SK-N-SH (cell line): Measurements from ENCODE around the gene POLR3C.
A peak's percentile ranks its signal among the peaks of the same experiment; 100 is the strongest.
"Not testable (repeated sequence)": the region's sequence is repeated elsewhere in the genome, so short reads cannot be mapped to it uniquely, and the experiment has no call there.

Source experiments
- CTCF ChIP-seq: fragments of 200-600 bp; sonication (generic); IDR thresholded peaks from 2 replicates; pipeline ENCODE4 v1.6.1; 2017; ENCODE audit warnings: antibody characterized with exemption, mild to moderate bottlenecking, moderate library complexity
- ELF1 ChIP-seq: IDR thresholded peaks from 2 replicates; pipeline ENCODE4 v1.4.0; 2012
- FOXJ3 ChIP-seq: sonication (generic); formaldehyde crosslinking; IDR thresholded peaks from 2 replicates; pipeline ENCODE4 v1.5.1; 2020; ENCODE audit warnings: mild to moderate bottlenecking, missing genetic modification reagents
- GABPA ChIP-seq: IDR thresholded peaks from 2 replicates; pipeline ENCODE4 v1.4.0; 2012; ENCODE audit warnings: low read depth, mild to moderate bottlenecking
- NFIC ChIP-seq: IDR thresholded peaks from 2 replicates; pipeline ENCODE4 v1.4.0; 2012; ENCODE audit warnings: borderline replicate concordance
- RAD21 ChIP-seq: IDR thresholded peaks from 2 replicates; pipeline ENCODE4 v1.6.1; 2012; ENCODE audit warnings: mild to moderate bottlenecking, low read length
- RCOR1 ChIP-seq: fragments of 150-350 bp; IDR thresholded peaks from 2 replicates; pipeline ENCODE4 v1.6.1; 2017; ENCODE audit warnings: antibody characterized with exemption, low read length
- RFX5 ChIP-seq: IDR thresholded peaks from 2 replicates; pipeline ENCODE4 v1.6.1; 2012; ENCODE audit warnings: mild to moderate bottlenecking, improper control_type of control experiment, low read length

GRCh38 chr1:145818095-145818494 lies 5.9 kb upstream of the POLR3C start:
- not testable (repeated sequence) for TF ChIP-seq GABPA; CTCF; RCOR1; FOXJ3 (CRISPR knock-in tag); RFX5; ELF1; RAD21
- TF ChIP-seq NFIC = 0 out of 2 replicates have a peak, but pooled peaks have one; percentile 27
